Stimulated activated memory B cell treated with anti-CD40 and anti-IgM and Interleukin-4, amounts not matched to agents 10 μg/mL and 1 μg/mL and 100 μg/mL, for 72 hours (primary cell): ENCODE results near the gene TSPAN33.
A peak's percentile ranks its signal among the peaks of the same experiment; 100 is the strongest.
"Not testable (repeated sequence)": the region's sequence is repeated elsewhere in the genome, so short reads cannot be mapped to it uniquely, and the experiment has no call there.

ENCODE experiments used
- ATAC-seq: fragments of 150-1000 bp; cut with Tn5 transposase; 2 replicates; pipeline ENCODE4 v1.10.0; 2021
- H3K27ac Mint-ChIP-seq: one replicate; pipeline ENCODE4 v1.8.0; 2022; ENCODE audit warnings: mild to moderate bottlenecking, mixed read lengths
- H3K27me3 Mint-ChIP-seq: one replicate; pipeline ENCODE4 v1.8.0; 2022; ENCODE audit warnings: mixed read lengths
- H3K36me3 Mint-ChIP-seq: one replicate; pipeline ENCODE4 v1.8.0; 2022; ENCODE audit warnings: mixed read lengths
- H3K4me1 Mint-ChIP-seq: one replicate; pipeline ENCODE4 v1.8.0; 2022; ENCODE audit warnings: mixed read lengths
- H3K4me3 Mint-ChIP-seq: one replicate; pipeline ENCODE4 v1.8.0; 2022; ENCODE audit warnings: mild to moderate bottlenecking, moderate library complexity, mixed read lengths
- H3K9me3 Mint-ChIP-seq: one replicate; pipeline ENCODE4 v1.8.0; 2022; ENCODE audit warnings: mixed read lengths

TSPAN33 gene

GRCh38 chr7:129205987-129206785, 61.7 kb downstream of the TSPAN33 start:
- peaks cover 19% of the 10 kb centered on the region for H3K4me1 Mint-ChIP-seq
- no peaks in the 10 kb centered on the region for H3K9me3 Mint-ChIP-seq
- H3K4me3 Mint-ChIP-seq = no peak overlapping the region
- H3K27ac Mint-ChIP-seq = peak overlapping the region; percentile 83
- peak; percentile 54 for ATAC-seq
- no peaks in the 10 kb centered on the region for H3K36me3 Mint-ChIP-seq
- H3K27me3 Mint-ChIP-seq = no peaks in the 10 kb centered on the region

DNA sequence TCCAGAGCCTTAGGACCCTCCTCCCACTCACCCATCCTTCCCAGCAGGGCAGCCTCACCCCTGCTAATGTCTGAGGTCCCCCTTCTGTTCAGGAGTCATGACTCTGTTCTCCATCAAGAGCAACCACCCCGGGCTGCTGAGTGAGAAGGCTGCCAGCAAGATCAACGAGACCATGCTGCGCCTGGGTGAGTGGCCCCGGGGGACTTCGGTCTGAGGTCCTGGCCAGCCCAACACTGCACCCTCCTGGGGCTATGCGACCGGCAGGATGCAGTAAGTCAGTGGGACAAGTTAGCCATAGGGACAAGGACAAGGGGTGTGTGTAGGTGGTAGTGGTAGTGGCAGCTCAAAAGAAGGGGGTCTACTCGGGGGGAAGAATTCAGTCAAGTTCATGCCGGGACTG, 64.2 kb downstream of the TSPAN33 start:
- ATAC-seq = no peak
- peak overlapping the region; percentile 19 for H3K27ac Mint-ChIP-seq
- peaks cover 19% of the 10 kb centered on the region for H3K4me1 Mint-ChIP-seq
- no peak overlapping the region for H3K4me3 Mint-ChIP-seq
- H3K27me3 Mint-ChIP-seq = no peaks in the 10 kb centered on the region
- H3K9me3 Mint-ChIP-seq = no peaks in the 10 kb centered on the region
- H3K36me3 Mint-ChIP-seq = no peaks in the 10 kb centered on the region

DNA sequence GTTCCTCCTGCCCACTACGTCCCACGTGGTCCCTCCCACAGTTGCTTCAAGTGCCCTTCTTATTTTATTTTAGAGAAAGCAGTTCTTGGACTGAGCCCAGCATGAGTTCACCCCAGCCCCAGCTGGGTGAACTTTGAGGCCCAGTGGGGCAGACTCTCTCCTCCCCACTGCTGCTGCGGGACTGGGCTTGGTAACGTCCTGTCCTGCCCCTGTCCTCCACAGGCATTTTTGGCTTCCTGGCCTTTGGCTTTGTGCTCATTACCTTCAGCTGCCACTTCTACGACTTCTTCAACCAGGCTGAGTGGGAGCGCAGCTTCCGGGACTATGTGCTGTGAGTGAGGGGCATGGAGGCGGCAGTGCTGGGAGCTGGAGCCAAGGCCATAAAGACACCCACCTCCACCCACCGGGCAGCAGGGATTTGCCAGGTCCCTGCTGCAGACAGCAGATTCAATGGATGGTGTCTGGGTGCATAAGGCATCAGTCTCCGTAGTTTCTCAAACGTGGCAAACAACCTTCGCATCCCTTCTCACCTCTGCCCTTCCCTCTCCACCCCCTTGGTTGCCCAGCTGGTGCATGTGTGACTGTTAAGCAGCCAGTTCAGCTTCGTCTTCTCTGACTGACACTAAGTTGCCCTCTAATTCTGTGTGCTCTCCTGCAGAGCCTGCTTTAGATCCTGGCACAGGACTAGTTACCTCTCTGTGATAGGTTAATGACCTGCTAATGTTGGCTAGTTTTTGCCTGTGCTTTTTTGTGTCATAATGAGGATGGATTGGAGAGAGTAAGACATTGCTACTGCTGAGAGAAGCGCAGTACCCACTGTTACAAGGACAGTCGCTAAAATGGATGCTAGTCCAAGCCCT, 64.8 kb downstream of the TSPAN33 start:
- Mint-ChIP-seq H3K4me1 (peaks cover 25% of the 10 kb centered on the region), H3K4me3 (no peak overlapping the region), H3K9me3 (no peaks in the 10 kb centered on the region), H3K27me3 (no peaks in the 10 kb centered on the region), H3K27ac (no peak overlapping the region), H3K36me3 (no peaks in the 10 kb centered on the region)
- no peak for ATAC-seq

GRCh38 chr7:129210256-129210988, 65.9 kb downstream of the TSPAN33 start:
- Mint-ChIP-seq H3K27me3 (no peaks in the 10 kb centered on the region), H3K27ac (no peak overlapping the region), H3K4me3 (no peak overlapping the region), H3K4me1 (peaks cover 20% of the 10 kb centered on the region), H3K36me3 (no peaks in the 10 kb centered on the region), H3K9me3 (no peaks in the 10 kb centered on the region)
- peak; percentile 82 for ATAC-seq

GRCh38 chr7:129210989-129211312, 66.4 kb downstream of the TSPAN33 start:
- no peak overlapping the region for H3K27ac Mint-ChIP-seq
- H3K27me3 Mint-ChIP-seq = no peaks in the 10 kb centered on the region
- no peaks in the 10 kb centered on the region for H3K36me3 Mint-ChIP-seq
- peaks cover 15% of the 10 kb centered on the region for H3K4me1 Mint-ChIP-seq
- H3K4me3 Mint-ChIP-seq = no peak overlapping the region
- no peaks in the 10 kb centered on the region for H3K9me3 Mint-ChIP-seq
- ATAC-seq = no peak

GRCh38 chr7:129212126-129212525, 67.6 kb downstream of the TSPAN33 start:
- Mint-ChIP-seq H3K27me3 (no peaks in the 10 kb centered on the region), H3K36me3 (no peaks in the 10 kb centered on the region), H3K4me3 (no peak overlapping the region), H3K9me3 (no peaks in the 10 kb centered on the region), H3K4me1 (peaks cover 12% of the 10 kb centered on the region), H3K27ac (no peak overlapping the region)
- ATAC-seq = no peak

DNA sequence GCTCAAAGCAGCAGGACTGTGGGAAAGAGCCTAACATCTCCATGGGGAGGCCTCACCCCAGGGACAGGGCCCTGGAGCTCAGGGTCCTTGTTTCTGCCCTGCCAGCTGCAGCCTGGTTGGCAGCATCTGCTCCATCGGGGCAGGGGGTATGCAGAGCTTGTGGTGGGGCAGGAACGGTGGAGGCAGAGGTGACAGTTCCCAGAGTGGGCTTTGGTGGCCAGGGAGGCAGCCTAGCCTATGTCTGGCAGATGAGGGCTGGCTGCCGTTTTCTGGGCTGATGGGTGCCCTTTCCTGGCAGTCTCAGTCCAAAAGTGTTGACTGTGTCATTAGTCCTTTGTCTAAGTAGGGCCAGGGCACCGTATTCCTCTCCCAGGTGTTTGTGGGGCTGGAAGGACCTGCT, 68.1 kb downstream of the TSPAN33 start:
- Mint-ChIP-seq H3K4me3 (no peak overlapping the region), H3K27me3 (no peaks in the 10 kb centered on the region), H3K9me3 (no peaks in the 10 kb centered on the region), H3K27ac (no peak overlapping the region), H3K36me3 (no peaks in the 10 kb centered on the region), H3K4me1 (peaks cover 12% of the 10 kb centered on the region)
- no peak for ATAC-seq

DNA sequence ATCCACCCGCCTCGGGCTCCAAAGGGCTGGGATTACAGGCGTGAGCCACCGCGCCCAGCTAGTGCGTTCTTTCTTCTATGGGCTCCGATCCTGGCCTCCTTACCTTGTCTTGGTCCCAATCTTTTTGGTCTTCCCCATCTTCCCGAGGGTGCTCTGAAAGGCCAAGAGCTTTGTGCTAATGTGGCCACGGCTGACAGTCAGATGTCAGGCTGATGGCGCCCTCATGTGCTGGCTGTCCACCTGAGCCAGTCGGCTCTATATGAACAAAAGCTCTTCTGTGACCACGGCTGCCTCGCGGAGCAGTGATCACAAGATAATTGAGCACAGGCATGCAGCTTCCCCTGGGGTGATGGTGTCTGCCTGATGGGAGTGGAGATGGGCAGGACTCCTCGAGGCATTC, 69.3 kb downstream of the TSPAN33 start:
- Mint-ChIP-seq H3K27ac (no peak overlapping the region), H3K9me3 (no peaks in the 10 kb centered on the region), H3K27me3 (no peaks in the 10 kb centered on the region), H3K36me3 (no peaks in the 10 kb centered on the region), H3K4me3 (no peak overlapping the region), H3K4me1 (peaks cover 17% of the 10 kb centered on the region)
- peak; percentile 43 for ATAC-seq

DNA sequence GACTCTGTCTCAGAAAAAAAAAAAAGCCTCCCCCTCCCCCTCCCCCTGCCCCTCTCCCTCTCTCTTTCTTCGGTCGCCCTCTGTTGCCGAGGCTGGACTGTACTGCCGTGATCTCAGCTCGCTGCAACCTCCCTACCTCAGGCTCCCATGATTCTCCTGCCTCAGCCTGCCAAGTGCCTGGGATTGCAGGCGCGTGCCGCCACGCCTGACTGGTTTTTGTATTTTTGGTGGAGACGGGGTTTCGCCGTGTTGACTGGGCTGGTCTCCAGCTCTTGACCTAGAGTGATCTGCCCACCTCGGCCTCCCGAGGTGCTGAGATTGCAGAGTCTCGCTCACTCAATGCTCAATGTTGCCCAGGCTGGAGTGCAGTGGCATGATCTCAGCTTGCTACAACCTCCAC, 71.2 kb downstream of the TSPAN33 start:
- not testable (repeated sequence) for H3K27me3 Mint-ChIP-seq, H3K9me3 Mint-ChIP-seq, H3K4me3 Mint-ChIP-seq, H3K36me3 Mint-ChIP-seq, H3K27ac Mint-ChIP-seq, ATAC-seq
- H3K4me1 Mint-ChIP-seq = peaks cover 13% of the 10 kb centered on the region

DNA sequence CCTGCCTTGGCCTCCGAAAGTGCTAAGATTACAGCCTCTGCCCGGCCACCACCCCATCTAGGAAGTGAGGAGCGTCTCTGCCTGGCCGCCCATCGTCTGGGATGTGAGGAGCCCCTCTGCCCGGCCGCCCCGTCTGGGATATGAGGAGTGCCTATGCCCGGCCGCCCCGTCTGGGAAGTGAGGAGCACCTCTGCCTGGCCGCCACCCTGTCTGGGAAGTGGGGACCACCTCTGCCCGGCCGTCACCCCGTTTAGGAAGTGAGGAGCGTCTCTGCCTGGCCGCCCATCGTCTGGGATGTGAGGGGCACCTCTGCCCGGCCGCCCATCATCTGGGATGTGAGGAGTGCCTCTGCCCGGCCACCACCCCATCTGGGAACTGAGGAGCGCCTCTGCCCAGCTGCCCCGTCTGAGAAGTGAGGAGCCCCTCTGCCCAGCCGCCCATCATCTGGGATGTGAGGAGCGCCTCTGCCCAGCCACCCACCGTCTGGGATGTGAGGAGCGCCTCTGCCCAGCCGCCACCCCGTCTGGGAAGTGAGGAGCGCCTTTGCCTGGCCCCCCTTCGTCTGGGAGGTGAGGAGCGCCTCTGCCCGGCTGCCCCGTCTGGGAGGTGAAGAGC, 71.7 kb downstream of the TSPAN33 start:
- H3K4me1 Mint-ChIP-seq = peaks cover 13% of the 10 kb centered on the region
- not testable (repeated sequence) for H3K27ac Mint-ChIP-seq, H3K27me3 Mint-ChIP-seq, H3K36me3 Mint-ChIP-seq, ATAC-seq, H3K9me3 Mint-ChIP-seq, H3K4me3 Mint-ChIP-seq

DNA sequence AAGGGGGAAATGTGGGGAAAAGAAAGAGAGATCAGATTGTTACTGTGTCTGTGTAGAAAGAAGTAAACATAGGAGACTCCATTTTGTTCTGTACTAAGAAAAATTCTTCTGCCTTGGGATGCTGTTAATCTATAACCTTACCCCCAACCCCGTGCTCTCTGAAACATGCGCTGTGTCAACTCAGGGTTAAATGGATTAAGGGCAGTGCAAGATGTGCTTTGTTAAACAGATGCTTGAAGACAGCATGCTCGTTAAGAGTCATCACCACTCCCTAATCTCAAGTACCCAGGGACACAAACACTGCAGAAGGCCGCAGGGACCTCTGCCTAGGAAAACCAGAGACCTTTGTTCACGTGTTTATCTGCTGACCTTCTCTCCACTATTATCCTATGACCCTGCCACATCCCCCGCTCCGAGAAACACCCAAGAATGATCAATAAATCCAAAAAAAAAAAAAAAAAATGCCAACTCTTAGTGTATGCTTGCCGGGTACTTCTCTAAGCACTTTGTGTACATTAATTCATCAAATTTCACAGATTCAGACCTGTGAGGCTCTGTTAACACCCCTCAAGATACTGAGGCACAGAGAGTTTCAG, 72.4 kb downstream of the TSPAN33 start:
- not testable (repeated sequence) for ATAC-seq, H3K9me3 Mint-ChIP-seq, H3K4me3 Mint-ChIP-seq, H3K36me3 Mint-ChIP-seq, H3K27ac Mint-ChIP-seq, H3K27me3 Mint-ChIP-seq
- peaks cover 15% of the 10 kb centered on the region for H3K4me1 Mint-ChIP-seq

- Mint-ChIP-seq H3K4me1 (peaks cover 24% of the 10 kb centered on the region), H3K36me3 (no peaks in the 10 kb centered on the region), H3K27ac (no peak overlapping the region), H3K9me3 (no peaks in the 10 kb centered on the region), H3K4me3 (no peak overlapping the region), H3K27me3 (no peaks in the 10 kb centered on the region)
- ATAC-seq = peak; percentile 79
These were observed 74.1 kb downstream of the TSPAN33 start for GRCh38 chr7:129218514-129219062.

DNA sequence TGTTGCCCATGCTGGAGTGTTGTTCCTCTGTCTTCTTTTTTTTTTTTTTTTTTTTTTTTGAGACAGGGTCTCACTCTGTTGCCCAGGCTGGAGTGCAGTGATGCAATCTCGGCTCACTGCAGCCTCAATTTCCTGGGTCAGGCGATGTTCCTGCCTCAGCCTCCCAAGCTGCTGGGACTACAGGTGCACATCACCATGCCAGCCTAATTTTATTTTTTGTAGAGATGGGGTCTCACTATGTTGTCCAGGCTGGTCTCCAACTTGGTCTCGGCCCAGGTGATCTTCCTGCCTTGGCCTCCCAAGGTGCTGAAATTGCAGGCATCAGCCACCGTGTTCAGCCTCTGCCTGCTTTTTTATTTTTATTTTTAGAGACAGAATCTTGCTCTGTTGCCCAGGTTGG, 74.7 kb downstream of the TSPAN33 start:
- H3K27ac Mint-ChIP-seq, ATAC-seq, H3K36me3 Mint-ChIP-seq, H3K4me3 Mint-ChIP-seq, H3K9me3 Mint-ChIP-seq, H3K27me3 Mint-ChIP-seq: not testable (repeated sequence)
- H3K4me1 Mint-ChIP-seq = peaks cover 18% of the 10 kb centered on the region
